WI38 (cell line): Measurements from ENCODE around the gene RFWD3.

Experiments
- H3K4me3 ChIP-seq: 2 replicates; pipeline ENCODE4 v1.5.1; 2011; ENCODE audit warnings: low read depth, mild to moderate bottlenecking, control low read depth, low read length
- TF ChIP-seq, protein P1 (sequence below): IDR thresholded peaks from 2 replicates; pipeline ENCODE4 v1.5.1; 2012; ENCODE audit warnings: low read depth, mild to moderate bottlenecking, control low read depth, low read length

The RFWD3 gene

DNA sequence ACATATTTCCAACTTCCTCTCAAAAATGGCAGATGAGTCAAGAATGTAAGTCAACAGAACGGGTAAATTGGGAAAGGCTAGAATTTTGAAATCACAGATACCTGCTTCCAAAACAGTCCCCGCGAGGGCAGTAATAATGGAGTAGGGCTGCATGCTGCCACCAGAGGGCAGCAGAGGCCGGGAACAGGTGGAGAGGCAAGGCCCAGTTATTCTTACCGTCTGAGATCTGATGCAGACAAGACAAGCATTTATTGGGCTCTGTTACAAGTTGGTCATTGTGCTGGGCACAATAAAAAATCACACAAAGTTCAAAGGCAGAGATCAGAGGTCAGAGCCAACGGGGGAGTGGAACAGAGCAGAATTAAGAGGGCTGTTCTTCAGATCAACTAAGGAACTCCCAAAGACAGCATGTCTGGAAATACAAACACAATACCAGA is 42.8 kb upstream of the RFWD3 start:
- H3K4me3 ChIP-seq = no peak overlapping the region
- TF ChIP-seq, protein P1, sequence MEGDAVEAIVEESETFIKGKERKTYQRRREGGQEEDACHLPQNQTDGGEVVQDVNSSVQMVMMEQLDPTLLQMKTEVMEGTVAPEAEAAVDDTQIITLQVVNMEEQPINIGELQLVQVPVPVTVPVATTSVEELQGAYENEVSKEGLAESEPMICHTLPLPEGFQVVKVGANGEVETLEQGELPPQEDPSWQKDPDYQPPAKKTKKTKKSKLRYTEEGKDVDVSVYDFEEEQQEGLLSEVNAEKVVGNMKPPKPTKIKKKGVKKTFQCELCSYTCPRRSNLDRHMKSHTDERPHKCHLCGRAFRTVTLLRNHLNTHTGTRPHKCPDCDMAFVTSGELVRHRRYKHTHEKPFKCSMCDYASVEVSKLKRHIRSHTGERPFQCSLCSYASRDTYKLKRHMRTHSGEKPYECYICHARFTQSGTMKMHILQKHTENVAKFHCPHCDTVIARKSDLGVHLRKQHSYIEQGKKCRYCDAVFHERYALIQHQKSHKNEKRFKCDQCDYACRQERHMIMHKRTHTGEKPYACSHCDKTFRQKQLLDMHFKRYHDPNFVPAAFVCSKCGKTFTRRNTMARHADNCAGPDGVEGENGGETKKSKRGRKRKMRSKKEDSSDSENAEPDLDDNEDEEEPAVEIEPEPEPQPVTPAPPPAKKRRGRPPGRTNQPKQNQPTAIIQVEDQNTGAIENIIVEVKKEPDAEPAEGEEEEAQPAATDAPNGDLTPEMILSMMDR = peak; percentile 86

DNA sequence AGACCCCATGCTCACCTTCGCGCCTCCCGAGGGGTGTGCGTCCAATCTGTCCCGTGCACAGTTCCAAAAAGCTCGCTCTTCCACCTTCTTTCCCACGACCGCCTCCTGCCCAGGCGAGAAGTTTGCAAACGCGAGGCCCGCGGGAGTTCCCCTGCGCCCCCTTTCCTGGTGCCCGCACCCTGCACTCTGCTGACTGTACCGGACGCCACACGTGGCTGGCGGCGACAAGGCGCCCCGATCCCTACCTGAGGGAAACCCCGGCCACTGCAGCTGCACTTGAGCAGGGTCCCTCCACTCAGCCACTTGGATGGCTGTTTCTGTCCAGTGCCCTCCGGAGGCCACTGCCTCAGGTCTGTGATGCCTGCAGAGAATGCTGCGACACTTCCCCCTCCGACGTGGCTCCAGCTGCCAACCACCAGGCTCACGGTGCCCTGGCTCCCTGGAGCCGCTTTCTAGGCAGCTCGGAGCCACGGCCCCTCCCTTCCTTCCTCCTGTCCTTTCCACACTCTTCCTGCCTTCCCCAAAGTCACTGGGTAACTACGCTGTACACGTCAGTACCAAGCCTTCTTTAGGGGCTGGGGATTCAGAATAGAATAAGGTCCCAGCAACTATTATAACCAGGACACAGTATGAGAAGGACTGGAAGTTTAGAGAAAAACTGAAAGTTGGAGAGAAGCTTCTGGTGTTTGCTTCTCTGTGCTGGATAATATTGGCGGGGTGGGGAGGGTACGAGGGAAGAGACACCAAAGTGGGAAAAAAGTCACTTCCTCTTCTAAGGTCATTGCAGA is 34.0 kb upstream of the RFWD3 start, which contains the start of gene MLKL:
Gene MLKL, minus strand, starts transcription at position 425 of the 788 bp plus-strand sequence. CDS start 5,105 bp downstream, outside the sequence.
- TF ChIP-seq, protein P1 = no peak
- H3K4me3 ChIP-seq = peak within 1 kb of the TSS; percentile 91

DNA sequence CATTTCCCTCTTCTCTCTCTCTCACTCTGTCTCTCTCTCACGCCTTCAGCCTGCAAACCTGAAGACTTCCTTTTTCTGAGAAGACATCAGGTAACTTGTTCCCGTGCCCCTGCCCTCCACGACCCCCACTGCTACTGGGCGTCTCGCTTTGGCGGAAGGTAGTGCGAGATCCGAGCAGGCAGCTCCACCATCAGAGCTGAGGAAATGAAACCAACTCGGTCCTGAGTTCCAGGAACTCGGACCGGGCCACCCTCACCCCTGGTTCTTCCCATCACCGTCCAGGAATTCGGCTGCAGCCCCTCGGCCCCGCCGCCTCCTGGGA is 33.4 kb upstream of the RFWD3 start:
- peak overlapping the region; percentile 91 for H3K4me3 ChIP-seq
- TF ChIP-seq, protein P1 = no peak

DNA sequence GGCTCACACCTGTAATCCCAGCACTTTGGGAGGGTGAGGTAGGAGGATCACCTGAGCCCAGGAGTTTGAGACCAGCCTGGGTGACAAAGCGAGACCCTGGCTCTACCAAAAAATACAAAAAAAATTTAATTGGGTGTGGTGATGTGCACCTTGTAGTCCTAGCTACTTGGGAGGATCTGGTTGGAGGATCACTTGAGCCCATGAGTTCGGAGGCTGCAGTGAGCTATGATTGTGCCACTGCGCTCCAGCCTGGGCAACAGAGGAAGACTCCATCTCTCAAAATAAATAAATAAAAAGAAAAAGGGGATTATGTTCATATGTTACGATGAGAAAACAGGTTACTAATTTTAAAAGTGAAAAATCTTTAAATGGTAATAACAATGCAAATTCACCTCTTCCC is 33.0 kb upstream of the RFWD3 start:
- TF ChIP-seq, protein P1 = no peak
- H3K4me3 ChIP-seq = peak overlapping the region; percentile 91

DNA sequence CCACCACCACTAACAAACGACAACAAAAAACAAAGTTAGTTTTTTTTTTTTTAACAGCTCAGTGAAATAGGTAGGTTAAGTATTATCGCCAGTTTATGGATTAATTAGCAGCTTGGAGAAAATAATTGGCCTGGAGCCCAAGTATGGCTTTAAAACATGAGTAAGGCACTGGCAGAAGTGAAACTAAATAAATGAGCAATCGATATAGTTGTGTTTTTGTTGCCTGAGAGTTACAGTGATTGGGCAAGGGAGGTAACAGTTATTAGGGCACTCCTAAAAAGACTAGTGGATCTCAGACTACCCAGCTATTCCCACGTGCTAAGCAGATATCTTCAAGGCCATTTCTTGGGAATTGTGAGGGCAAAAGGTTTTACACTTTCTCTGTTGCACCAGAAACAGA is 31.5 kb upstream of the RFWD3 start:
- H3K4me3 ChIP-seq = 0 out of 2 replicates have a peak overlapping the region, but pooled peaks have one; percentile 27
- TF ChIP-seq, protein P1 = no peak

DNA sequence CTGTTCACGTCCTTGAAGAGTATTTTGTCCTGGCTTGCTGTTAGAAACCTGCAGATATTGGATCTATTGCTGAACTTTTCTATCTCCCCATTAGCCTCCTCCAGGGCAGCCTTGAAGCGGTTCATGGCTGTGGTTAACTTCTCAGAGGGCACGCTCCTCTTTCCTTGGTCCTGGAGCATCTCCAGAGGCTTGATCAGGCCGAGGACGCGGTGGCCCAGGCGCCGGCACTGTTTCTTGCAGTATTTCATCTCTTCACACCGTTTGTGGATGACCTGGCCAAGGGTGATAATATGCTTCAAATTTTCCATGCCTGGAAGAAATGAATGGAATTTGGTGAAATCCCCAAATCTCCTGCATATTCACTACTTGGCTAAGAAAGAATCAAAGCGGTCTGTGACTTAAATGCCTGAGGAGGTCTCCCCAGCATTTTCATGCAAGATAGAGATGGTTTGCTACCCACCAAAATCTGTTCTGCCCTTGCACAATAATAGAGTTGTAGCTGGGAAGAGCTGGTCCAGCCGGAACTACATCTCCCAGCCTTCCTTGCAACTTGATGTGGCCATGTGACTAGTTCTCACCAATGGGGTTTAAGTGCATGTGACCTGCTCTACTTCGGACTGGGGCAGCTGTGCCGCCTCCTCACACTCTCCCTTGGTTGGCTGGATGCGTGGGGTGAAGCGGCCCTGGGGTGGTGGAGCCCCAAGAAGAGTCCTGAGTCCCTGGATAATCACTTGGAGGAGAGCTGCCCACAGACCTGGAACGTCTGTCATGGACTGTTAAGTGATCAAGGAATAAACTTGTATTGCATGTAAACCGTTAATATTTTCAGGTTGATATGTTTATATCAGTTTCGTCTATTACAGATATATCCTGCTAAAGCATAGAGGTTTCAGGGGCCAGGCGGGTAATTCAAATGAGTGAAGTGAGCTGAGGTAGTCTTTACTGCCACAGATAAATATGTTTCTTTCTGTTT is 29.1 kb upstream of the RFWD3 start:
- peak overlapping the region; percentile 43 for H3K4me3 ChIP-seq

More for the DNA sequence above, 29.1 kb upstream of the RFWD3 start:
- TF ChIP-seq, protein P1 = no peak
